GM19099 (cell line): ENCODE results near the gene TUBAL3.
A peak's percentile ranks its signal among the peaks of the same experiment; 100 is the strongest.

Source experiments
- POLR2A ChIP-seq: IDR thresholded peaks from 3 replicates; pipeline ENCODE4 v1.6.1; 2011; ENCODE audit warnings: low read depth; ENCODE audit not compliant: insufficient read length; ENCODE audit errors: extremely low read depth

Gene TUBAL3

GRCh38 chr10:5441106-5441505 lies 36.5 kb upstream of the TUBAL3 start:
- TF ChIP-seq POLR2A: no peak

- no peak for TF ChIP-seq POLR2A
These were observed 35.6 kb upstream of the TUBAL3 start for GRCh38 chr10:5440206-5440605.

- no peak for TF ChIP-seq POLR2A
These were observed 30.7 kb upstream of the TUBAL3 start for GRCh38 chr10:5435328-5435727.

GRCh38 chr10:5434017-5434753 lies 29.6 kb upstream of the TUBAL3 start:
- no peak for TF ChIP-seq POLR2A

GRCh38 chr10:5433182-5433581 lies 28.6 kb upstream of the TUBAL3 start:
- TF ChIP-seq POLR2A: no peak

- no peak for TF ChIP-seq POLR2A
These were observed 23.5 kb upstream of the TUBAL3 start for GRCh38 chr10:5428133-5428532.

- TF ChIP-seq POLR2A: no peak
These were observed 20.1 kb upstream of the TUBAL3 start for GRCh38 chr10:5424751-5425150.

- no peak for TF ChIP-seq POLR2A
These were observed 19.1 kb upstream of the TUBAL3 start for GRCh38 chr10:5423771-5424170.

GRCh38 chr10:5419466-5420094 lies 15.0 kb upstream of the TUBAL3 start:
- no peak for TF ChIP-seq POLR2A

GRCh38 chr10:5418584-5418983 lies 14.0 kb upstream of the TUBAL3 start:
- no peak for TF ChIP-seq POLR2A

GRCh38 chr10:5416981-5417380 lies 12.4 kb upstream of the TUBAL3 start:
- no peak for TF ChIP-seq POLR2A

GRCh38 chr10:5413012-5413938 lies 8.6 kb upstream of the TUBAL3 start:
- no peak for TF ChIP-seq POLR2A

GRCh38 chr10:5412277-5412941 lies 7.8 kb upstream of the TUBAL3 start, which contains the start of gene NET1:
NET1 (plus strand) TSS chr10:5412557; CDS start chr10:5412693, 136 bp downstream.
- peak; percentile 57 for TF ChIP-seq POLR2A

- no peak for TF ChIP-seq POLR2A
These were observed 7.3 kb upstream of the TUBAL3 start for GRCh38 chr10:5411941-5412276.

GRCh38 chr10:5406918-5407317 lies 2.3 kb upstream of the TUBAL3 start:
- TF ChIP-seq POLR2A: no peak
